GM18909 (cell line): ENCODE measurements around the gene SUFU.

Experiments
- ATAC-seq: cut with Tn5 transposase; IDR thresholded peaks from one replicate; pipeline ENCODE4 v1.9.1; 2021; ENCODE audit warnings: mild to moderate bottlenecking; ENCODE audit not compliant: unreplicated experiment, poor library complexity

Gene SUFU

GRCh38 chr10:102645741-102646609 is 142.2 kb downstream of the SUFU start:
- ATAC-seq: peak; percentile 33

GRCh38 chr10:102646610-102647442 is 143.1 kb downstream of the SUFU start:
- no peak for ATAC-seq

GRCh38 chr10:102647443-102648268 is 143.9 kb downstream of the SUFU start:
- ATAC-seq: no peak

GRCh38 chr10:102648269-102648888 is 144.6 kb downstream of the SUFU start:
- no peak for ATAC-seq

GRCh38 chr10:102648889-102649796 is 145.4 kb downstream of the SUFU start:
- ATAC-seq: no peak

- no peak for ATAC-seq
Measured at GRCh38 chr10:102649797-102650654, 146.3 kb downstream of the SUFU start.

- no peak for ATAC-seq
Measured at GRCh38 chr10:102650655-102651454, 147.1 kb downstream of the SUFU start.

- no peak for ATAC-seq
Measured at GRCh38 chr10:102651455-102652169, 147.8 kb downstream of the SUFU start.

GRCh38 chr10:102652170-102652916 is 148.6 kb downstream of the SUFU start:
- ATAC-seq: peak; percentile 47

GRCh38 chr10:102653060-102653459 is 149.3 kb downstream of the SUFU start:
- ATAC-seq: no peak

GRCh38 chr10:102654566-102654965 is 150.8 kb downstream of the SUFU start:
- no peak for ATAC-seq

- ATAC-seq: no peak
Measured at GRCh38 chr10:102654969-102655368, 151.2 kb downstream of the SUFU start.

- ATAC-seq: no peak
Measured at GRCh38 chr10:102656026-102656425, 152.3 kb downstream of the SUFU start.

- ATAC-seq: no peak
Measured at GRCh38 chr10:102656791-102657371, 153.1 kb downstream of the SUFU start.

GRCh38 chr10:102657451-102657850 is 153.7 kb downstream of the SUFU start:
- ATAC-seq: no peak
